HG03066 (cell line): ENCODE measurements around the gene SPATA9.
A peak's percentile ranks its signal among the peaks of the same experiment; 100 is the strongest.

Source experiments
- ATAC-seq: cut with Tn5 transposase; IDR thresholded peaks from one replicate; pipeline ENCODE4 v1.9.1; 2021; ENCODE audit warnings: low read depth; ENCODE audit not compliant: unreplicated experiment

The SPATA9 gene, protein sequence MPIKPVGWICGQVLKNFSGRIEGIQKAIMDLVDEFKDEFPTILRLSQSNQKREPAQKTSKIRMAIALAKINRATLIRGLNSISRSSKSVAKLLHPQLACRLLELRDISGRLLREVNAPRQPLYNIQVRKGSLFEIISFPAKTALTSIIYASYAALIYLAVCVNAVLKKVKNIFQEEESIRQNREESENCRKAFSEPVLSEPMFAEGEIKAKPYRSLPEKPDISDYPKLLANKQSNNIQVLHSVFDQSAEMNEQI

DNA sequence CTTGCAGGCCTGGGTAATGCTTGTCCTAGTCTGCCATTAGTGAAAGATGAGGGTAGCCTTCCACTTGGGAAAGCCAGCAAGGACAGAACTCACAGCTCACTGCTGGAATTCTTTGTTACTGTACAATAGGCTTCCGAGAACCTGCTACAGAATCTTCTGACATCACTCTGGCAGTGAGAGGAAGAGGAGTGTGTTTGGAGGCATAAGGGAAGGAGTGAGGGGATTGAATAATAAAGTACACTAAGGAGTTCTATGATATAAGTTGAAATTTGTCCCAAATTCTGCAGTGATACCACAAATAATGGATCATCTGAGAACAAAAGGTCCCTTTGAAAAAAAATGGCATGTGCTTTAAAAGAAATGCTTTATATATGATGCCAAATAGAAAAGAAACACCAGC is at the start of gene SPATA9:
SPATA9 (minus strand) TSS at position 101 of the 400 bp plus-strand sequence. CDS start 137 bp downstream, outside the sequence.
- ATAC-seq, result no peak

GRCh38 chr5:95731571-95732554 is 49.1 kb upstream of the SPATA9 start:
- ATAC-seq, result peak; percentile 40

DNA sequence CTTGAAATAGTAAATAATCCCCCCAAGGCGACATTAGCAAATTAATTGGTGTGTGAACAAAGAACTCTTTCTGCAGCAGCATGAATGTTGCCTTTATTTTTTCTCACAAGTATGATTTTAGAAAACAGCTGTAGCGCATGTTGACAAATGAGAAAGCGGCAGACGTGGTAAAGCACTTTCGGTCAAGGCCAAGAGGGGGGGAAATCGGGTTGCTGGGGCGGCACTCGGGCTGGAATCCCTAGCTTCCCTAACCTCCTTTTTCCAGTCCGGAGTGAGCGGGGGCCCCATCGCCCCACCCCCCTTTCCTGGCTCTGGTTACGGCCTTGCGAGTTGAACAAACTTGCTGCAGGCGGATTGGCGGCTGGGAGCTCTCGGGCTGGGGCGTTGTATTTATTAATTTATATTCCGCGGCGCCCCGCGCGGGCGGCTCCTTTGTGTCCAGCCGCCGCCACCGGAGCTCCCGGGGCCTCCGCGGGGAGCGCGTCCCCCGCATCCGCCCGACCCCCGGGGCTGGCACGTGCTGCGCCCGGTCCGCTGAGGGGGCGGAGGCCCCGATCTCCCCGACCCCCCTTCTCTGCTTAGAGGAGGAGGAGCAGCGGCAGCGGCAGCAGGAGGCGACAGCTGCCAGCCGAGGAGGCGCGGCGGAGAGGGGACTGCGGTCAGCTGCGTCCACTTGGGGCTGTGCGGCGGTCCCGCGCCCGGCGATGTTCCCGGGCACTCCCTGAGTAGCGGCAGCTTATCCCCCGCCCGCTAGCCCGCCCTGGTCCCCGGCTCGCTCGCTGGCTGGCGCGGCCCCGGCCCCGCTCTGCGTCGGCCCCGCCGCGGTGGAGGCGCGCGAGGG is 48.2 kb upstream of the SPATA9 start, which contains the start of gene RHOBTB3:
RHOBTB3 (plus strand) TSS at position 607 of the 841 bp plus-strand sequence. CDS start 347 bp downstream, outside the sequence.
- peak; percentile 43 for ATAC-seq

GRCh38 chr5:95730011-95730700 is 47.4 kb upstream of the SPATA9 start:
- ATAC-seq, result no peak

- no peak for ATAC-seq
These were observed 46.6 kb upstream of the SPATA9 start for GRCh38 chr5:95729115-95730010.

DNA sequence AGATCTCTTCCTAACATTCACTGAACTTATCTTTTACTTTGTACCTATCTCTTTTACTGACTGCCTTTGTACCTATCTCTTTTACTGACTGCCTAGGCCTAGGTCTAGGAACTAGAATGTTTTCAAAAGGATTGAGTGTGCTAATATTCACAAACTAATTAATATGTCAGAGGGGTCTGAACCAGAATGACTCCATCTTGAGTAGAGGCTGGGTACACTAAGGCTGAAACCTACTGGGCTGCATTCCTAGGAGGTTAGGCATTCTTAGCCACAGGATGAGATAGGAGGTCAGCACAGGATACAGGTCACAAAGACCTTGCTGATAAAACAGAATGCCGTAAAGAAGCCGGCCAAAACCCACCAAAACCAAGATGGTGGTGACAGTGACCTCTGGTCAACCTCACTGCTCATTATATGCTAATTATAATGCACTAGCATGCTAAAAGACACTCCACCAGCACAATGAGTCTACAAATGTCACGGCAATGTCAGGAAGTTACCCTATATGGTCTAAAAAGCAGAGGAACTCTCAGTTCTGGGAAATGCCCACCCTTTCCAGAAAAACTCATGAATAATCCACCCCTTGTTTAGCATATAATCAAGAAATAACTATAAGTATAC is 45.8 kb upstream of the SPATA9 start:
- ATAC-seq, result no peak

DNA sequence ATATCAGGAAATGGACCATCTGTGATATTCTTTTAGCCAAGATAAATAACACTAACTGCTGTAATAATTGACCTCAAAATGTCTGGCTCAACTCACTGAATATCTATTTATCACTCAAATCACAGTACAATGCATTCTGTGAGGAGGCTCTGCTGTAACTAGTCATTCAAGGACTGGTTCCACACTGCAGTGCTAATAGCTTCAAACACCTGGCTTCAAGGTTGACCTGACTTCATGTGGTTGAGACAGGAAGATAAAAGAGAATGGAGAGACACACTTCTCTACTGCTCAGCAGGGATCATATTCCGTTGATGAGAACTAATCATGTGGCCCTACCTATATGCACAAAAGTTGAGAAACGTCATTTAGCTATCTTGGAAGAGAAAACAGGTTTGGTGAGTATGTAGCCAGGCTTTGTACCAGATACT is 45.0 kb upstream of the SPATA9 start:
- ATAC-seq, result no peak

DNA sequence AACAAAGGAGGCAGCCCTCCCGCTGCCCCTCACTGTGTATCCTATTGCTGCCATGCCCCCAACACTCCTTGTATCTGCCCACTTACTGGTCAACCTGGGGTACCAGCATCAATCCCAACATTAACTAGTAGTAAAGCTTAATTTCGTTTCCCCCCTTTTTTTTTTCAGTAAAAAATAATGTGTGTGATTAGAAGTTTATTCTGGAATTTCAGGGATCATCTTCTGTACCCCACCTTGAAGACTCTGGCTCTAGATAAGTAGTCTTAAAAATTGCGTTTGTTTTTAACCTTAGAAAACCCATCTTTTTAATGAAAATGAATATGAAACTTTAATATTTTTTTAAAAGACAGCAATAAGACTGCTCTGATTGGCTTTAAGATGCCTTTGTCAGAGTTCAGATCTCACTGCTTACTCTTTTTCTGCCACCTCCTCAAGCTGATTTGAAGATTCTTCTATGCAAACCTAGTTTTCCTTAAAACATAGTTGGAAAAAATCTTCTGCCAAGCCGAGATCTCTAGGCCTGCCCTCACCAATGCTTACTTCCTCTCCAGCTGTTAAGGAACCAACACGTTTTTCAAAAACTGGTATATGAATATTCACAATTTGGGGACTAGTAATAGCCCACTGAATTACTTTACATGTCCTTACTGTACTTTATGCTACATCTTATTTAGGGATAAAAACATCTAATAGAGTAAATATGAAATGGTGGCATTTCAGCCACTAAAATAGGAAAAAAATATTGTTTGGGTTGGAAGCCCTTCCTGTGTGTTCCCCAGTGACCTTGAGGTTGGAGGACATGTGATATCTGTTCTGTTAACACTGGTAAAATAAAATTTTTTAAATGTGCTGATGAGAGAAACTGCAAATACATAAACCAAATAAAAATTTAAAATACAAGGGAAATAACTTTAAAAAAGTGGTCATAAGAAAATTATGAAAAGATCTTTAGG is 44.3 kb upstream of the SPATA9 start:
- ATAC-seq, result no peak

GRCh38 chr5:95725937-95726810 is 43.4 kb upstream of the SPATA9 start:
- peak; percentile 34 for ATAC-seq

DNA sequence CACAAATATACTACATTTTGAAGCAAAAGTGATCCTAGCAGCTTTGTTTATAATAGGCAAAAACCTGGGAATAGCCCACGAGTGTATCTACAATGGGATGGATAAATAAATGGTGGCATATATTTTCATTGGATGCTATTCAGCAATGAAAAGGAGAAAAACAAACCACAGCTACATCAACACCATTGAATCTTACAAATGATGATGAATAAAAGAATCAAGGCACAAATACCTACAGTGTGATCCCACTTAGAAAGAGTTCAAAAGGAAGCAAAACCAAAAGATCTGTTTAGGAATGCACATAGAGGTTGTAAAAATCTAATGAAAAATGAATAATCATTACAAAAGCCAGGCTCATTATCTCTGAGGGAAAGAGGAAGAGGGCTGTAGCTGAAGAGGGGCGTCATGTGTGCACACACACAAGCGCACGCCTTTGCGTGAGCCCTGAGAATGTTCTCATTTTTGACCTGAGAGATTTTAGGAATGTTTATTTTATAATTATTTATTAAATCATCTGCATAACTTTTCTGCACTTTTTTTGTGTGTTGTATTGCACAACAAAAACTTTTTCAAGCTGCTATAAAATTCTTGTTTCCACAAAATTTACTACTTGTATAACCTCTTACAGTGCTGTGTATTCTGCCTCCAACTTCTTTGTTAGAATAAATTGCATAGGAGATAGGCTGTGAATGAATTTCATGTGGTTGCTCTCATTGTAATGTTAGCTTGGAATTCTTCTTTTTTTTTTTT is 42.5 kb upstream of the SPATA9 start:
- no peak for ATAC-seq

DNA sequence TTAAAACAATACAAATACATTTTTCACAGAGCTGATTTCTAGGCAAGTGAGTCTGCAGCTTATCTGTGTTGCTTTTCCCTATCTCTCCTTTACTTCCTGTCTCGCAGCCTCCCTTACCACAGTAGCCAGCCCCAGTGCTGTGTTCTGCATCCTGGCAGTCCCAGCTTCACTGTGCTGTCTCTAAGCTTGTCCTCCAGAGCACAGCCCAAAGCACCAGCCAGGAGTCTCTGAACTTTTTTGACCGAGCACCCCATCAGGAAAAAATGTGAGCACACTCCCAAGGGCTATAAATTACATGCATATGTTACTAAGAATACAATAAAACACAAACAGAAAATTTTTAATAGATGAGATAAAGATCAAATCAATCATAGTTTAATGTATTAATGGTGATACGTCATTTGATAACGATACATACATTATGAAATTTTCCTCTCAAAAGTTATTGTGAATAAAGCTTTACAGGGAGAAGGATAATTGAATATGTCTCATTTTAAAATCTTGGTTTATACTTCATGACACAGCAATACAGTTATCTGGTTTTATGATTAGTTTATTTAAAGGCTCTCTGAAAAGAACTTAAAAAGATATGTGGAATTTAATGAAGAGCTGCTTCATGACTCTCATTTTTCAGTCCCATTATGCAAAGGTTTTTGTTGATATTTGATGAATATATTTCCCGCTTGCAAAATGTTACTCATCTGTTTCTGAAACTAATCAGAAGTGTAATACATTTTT is 41.0 kb upstream of the SPATA9 start:
- no peak for ATAC-seq

DNA sequence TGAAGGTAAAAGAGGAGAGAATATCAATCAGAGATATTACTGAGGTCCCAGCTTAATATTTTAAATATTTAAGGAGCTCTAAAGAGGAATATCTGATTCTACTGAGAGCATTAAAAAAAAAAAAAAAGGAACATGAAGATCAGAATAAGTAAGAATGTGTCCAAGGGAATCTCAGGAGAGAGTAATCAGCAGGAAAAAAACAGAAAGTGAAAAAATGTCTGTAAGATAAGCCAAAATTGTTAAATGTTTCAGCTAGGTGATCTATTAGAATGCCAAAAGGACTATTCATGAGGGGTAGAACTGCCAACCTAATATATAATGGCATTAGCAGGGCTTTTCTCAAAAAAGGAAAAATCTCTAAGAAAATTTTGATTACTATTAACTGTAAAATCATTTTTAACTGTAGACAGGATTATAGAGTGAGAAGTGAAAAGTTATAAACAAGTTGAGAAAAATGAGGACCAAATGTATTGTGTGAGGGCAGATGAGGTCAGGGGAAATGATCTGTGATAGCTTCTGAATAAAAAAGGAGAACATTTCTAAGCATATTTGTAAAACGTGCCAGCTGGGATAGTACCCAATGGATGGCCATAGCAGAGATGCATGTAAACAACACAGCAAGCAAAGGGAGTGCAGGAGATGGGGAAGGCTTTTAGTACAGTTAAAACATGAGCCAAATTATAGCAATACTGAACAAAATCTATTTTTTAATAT is 38.9 kb upstream of the SPATA9 start:
- no peak for ATAC-seq

DNA sequence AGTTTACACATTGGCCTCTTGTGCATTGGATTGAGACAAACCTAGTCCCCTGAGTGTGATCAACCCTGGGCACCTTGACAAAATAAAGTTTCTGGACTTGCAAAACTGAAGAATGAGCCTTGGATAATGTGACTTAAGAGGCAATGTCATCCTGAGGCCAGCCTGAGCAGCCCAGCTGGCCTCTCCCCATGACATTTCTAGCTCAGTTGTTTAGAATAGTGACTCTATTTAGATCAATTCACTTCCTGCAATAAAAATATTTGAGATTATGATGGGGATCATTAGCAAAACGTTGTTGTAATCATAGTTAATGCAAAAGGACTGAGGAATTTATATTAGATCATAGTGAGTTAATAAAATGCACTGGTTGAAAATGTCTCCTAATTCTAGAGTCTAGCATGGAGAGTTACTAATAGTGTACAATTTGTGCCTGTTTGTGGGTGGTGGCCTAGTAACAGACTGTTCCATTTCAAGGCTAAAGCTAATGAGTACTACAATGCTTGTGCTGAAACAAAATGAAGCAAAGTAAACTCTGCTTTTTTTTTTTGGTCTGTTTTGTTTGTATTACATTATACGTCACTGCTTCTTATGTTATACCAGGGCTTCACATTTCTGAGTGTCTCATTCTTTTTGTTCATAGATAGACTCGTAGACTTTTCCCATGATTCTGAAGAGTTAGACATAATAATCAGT is 37.4 kb upstream of the SPATA9 start:
- no peak for ATAC-seq

DNA sequence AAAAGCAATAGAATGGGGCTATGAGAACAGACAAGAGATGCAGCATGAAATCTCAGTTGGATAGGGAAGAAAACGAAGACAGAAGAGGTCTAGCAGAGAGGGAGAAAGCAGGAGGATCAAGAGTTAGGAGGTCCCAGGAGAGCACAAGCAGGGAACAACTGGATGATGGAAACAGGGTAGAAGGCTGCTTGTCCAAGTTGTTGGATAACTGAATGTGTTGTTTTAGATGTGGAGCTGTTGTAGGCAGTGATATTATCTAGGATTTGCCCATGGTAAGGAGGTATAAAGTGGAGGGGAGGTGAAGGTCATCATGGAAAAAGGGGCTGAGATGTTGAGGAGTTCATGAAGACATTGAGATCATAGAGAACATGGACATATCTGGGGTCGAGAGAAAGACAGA is 35.9 kb upstream of the SPATA9 start:
- no peak for ATAC-seq
